H1 (cell line): ENCODE results near the gene DAPK2. TPM values are rescaled to one million over a fixed set of nuclear protein-coding genes. Genes with fewer than 3 reads are reported as not detected.

Experiments
- ATF2 ChIP-seq: IDR thresholded peaks from 2 replicates; pipeline ENCODE4 v1.6.1; 2012; ENCODE audit warnings: low read length, inconsistent platforms
- CHD7 ChIP-seq: fragments of 300-600 bp; sonication (generic); IDR thresholded peaks from 2 replicates; pipeline ENCODE4 v1.7.1; 2012; ENCODE audit warnings: low read length, moderate library complexity, mild to moderate bottlenecking, inconsistent platforms; ENCODE audit not compliant: insufficient replicate concordance
- RBBP5 ChIP-seq: IDR thresholded peaks from 2 replicates; pipeline ENCODE4 v1.7.1; 2012; ENCODE audit warnings: low read depth, mild to moderate bottlenecking, inconsistent platforms, low read length, moderate library complexity, borderline replicate concordance
- TAF7 ChIP-seq: optimal IDR thresholded peaks from 2 replicates; pipeline ENCODE3; 2011; ENCODE audit warnings: low read depth, mild to moderate bottlenecking, inconsistent platforms, low read length, moderate library complexity, borderline replicate concordance
- polyA plus RNA-seq, 7 experiments: library from polyadenylated mRNA; depleted of rRNA in 3 of 7; stranded (reverse) in 5 of 7; unstranded in 2 of 7; fragments of >200 nt in 5 of 7; fragments of 200-250 nt in 2 of 7; gene quantifications; 1 replicate in 5 of 7; 2 replicates in 1 of 7; 4 replicates in 1 of 7; pipeline versions ENCODE4 v1.2.1 to v1.2.3, GENCODE V29; 2011 to 2013; ENCODE audit warnings: missing spikeins in 2 of 7, mixed read lengths in 2 of 7
- total RNA-seq: library from RNA; stranded (reverse); fragmentation: NEBNext Ultra II Directional; extraction: Animal tissue kit (Norgen Biotek cat#: 25700); gene quantifications from 2 replicates; pipeline ENCODE4 v1.2.1, GENCODE V29; 2021

DAPK2 gene
- total and polyA plus RNA-seq, 2 of the 8 experiments (the other 6 are each of a cell fraction or from before 2014, with no cell fraction given) = 1.8 to 2.9 TPM

GRCh38 chr15:63922916-63923315 lies 123.4 kb downstream of the DAPK2 start (continued):
- TF ChIP-seq CHD7 (no peak), TAF7 (no peak), RBBP5 (no peak), ATF2 (no peak)
